NB4 (cell line): ENCODE results near the gene GPC4.

Source experiments
- CTCF ChIP-seq: IDR thresholded peaks from one replicate; pipeline ENCODE4 v1.5.1; 2012; ENCODE audit warnings: low read depth, low read length
- MYC ChIP-seq: IDR thresholded peaks from 2 replicates; pipeline ENCODE4 v1.6.1; 2011; ENCODE audit warnings: low read depth, low read length
- POLR2A ChIP-seq: IDR thresholded peaks from 2 replicates; pipeline ENCODE4 v1.6.1; 2011; ENCODE audit warnings: mild to moderate bottlenecking; ENCODE audit not compliant: insufficient read length; ENCODE audit errors: extremely low read depth

GRCh38 chrX:133414406-133415275 lies 648 bp downstream of the GPC4 start:
- TF ChIP-seq CTCF (no peak), POLR2A (no peak), MYC (no peak)
